PC-9 (cell line): Measurements from ENCODE around the gene PBX1. TPM values are rescaled to one million over a fixed set of nuclear protein-coding genes. Genes with fewer than 3 reads are reported as not detected.

Source experiments
- BruUV-seq: library from RNA; stranded (reverse); fragments of 400-500 nt; replicated peaks from 2 replicates; lab custom pipeline; 2021; lab: Mats Ljungman, UMichigan
- CTCF ChIA-PET: fragments of 300-600 bp; sonication (Branson Sonifier 250); formaldehyde crosslinking; loops from one replicate; lab custom pipeline; 2022; ENCODE audit warnings: antibody characterized with exemption; lab: Charles Lee
- POLR2A ChIA-PET: fragments of 300-600 bp; sonication (Branson Sonifier 250); formaldehyde crosslinking; loops from one replicate; lab custom pipeline; 2022; ENCODE audit warnings: antibody characterized with exemption; ENCODE audit not compliant: unreplicated experiment; lab: Charles Lee
- DNase-seq, 2 experiments: peaks; one replicate each; pipeline versions ENCODE4 v3.0.0 to v3.0.0-alpha.2; 2015 to 2022; ENCODE audit warnings: mixed read lengths in 1 of 2
- H2AFZ ChIP-seq: fragments of 200-600 bp; sonication (generic); 2 replicates; pipeline ENCODE4 v1.8.1; 2017; ENCODE audit warnings: antibody characterized with exemption
- H3F3A ChIP-seq: fragments of 200-600 bp; sonication (generic); 2 replicates; pipeline ENCODE4 v1.8.1; 2017; ENCODE audit warnings: antibody characterized with exemption, mild to moderate bottlenecking, low read depth; ENCODE audit not compliant: insufficient read depth
- H3K27ac ChIP-seq: fragments of 200-600 bp; sonication (generic); 2 replicates; pipeline ENCODE4 v1.6.1; 2016; ENCODE audit warnings: mixed run types
- H3K27me3 ChIP-seq: fragments of 200-600 bp; sonication (generic); 2 replicates; pipeline ENCODE4 v1.6.1; 2016; ENCODE audit warnings: low read depth, mixed run types; ENCODE audit not compliant: insufficient read depth
- H3K36me3 ChIP-seq: fragments of 200-600 bp; sonication (generic); 2 replicates; pipeline ENCODE4 v1.6.1; 2016; ENCODE audit warnings: low read depth, mixed run types
- H3K4me1 ChIP-seq: fragments of 200-600 bp; sonication (generic); replicated peaks from 2 replicates; pipeline ENCODE4 v1.6.1; 2016; ENCODE audit warnings: mixed run types; ENCODE audit not compliant: insufficient read depth
- H3K4me2 ChIP-seq: fragments of 200-600 bp; sonication (generic); 2 replicates; pipeline ENCODE4 v1.6.1; 2017; ENCODE audit warnings: mixed run types
- H3K4me3 ChIP-seq: fragments of 200-600 bp; sonication (generic); 2 replicates; pipeline ENCODE4 v1.6.1; 2016; ENCODE audit warnings: mixed run types
- H3K79me2 ChIP-seq: fragments of 200-600 bp; sonication (generic); 2 replicates; pipeline ENCODE4 v1.6.1; 2017; ENCODE audit warnings: low read depth, mixed run types
- H3K9me2 ChIP-seq: fragments of 200-600 bp; sonication (generic); 2 replicates; pipeline ENCODE4 v1.8.1; 2017; ENCODE audit warnings: mild to moderate bottlenecking; ENCODE audit not compliant: insufficient read depth
- H3K9me3 ChIP-seq: fragments of 200-600 bp; sonication (generic); 2 replicates; pipeline ENCODE4 v1.8.1; 2016; ENCODE audit warnings: low read depth; ENCODE audit not compliant: insufficient read depth
- H4K20me1 ChIP-seq: fragments of 200-600 bp; sonication (generic); 2 replicates; pipeline ENCODE4 v1.8.1; 2017; ENCODE audit not compliant: insufficient read depth
- CTCF ChIP-seq: fragments of 200-600 bp; sonication (generic); conservative IDR thresholded peaks from 2 replicates; pipeline ENCODE4 v1.6.1; 2017; ENCODE audit warnings: mixed run types, antibody characterized with exemption, mild to moderate bottlenecking, moderate library complexity
- EZH2 ChIP-seq: fragments of 200-600 bp; sonication (generic); IDR thresholded peaks from 2 replicates; pipeline ENCODE4 v1.8.0; 2017; ENCODE audit warnings: antibody characterized with exemption, low read depth
- intact Hi-C: fragments of 100-400 bp; cut with micrococcal nuclease; formaldehyde crosslinking; loops from one replicate; pipeline ENCODE4 v1.10.0; 2022; ENCODE audit not compliant: unreplicated experiment
- total RNA-seq: library from RNA; stranded (reverse); gene quantifications from 2 replicates; pipeline ENCODE4 v1.2.3, GENCODE V29; 2021

PBX1 gene
- total RNA-seq, 1 experiment from 2014 or later, result 57.7 TPM

- ChIA-PET CTCF (interaction anchor here (0.8 to 1.2 kb wide), 3 partner anchors 22 to 89 kb away, joined by 3 read pairs; no protein-coding TSS in a partner anchor), POLR2A (interaction anchor here (0.7 kb wide), 3 partner anchors 47 to 134 kb away, joined by 3 read pairs; no protein-coding TSS in a partner anchor)
- peak; percentile 80 to 98 for DNase-seq
- BruUV-seq, result no TSS peak
- no peak for TF ChIP-seq EZH2
- TF ChIP-seq CTCF, result no peak
- Histone ChIP-seq H3K4me3 (peak overlapping the region; percentile 39; the same call in 1 of the 2 replicates), H3K36me3 (no peaks in the 10 kb centered on the region), H3K27me3 (no peaks in the 10 kb centered on the region), H3K9me3 (0 out of 2 replicates have a peak, but pooled peaks cover 4% of the 10 kb centered on the region), H3K79me2 (peaks cover 67% of the 10 kb centered on the region), H3K4me2 (peak overlapping the region; percentile 82), H2AFZ (no peak overlapping the region), H3K27ac (peak overlapping the region; percentile 99), H3K4me1 (peaks cover 83% of the 10 kb centered on the region), H4K20me1 (no peaks in the 10 kb centered on the region), H3F3A (peaks cover 60% of the 10 kb centered on the region), H3K9me2 (no peaks in the 10 kb centered on the region)
- intact Hi-C loops, result loop anchor here (1.0 to 5.0 kb wide), 9 partner anchors 12 to 127 kb away; partner anchors contain the start of gene PBX1
These were observed 100.8 kb downstream of the PBX1 start for GRCh38 chr1:164659621-164660411.

GRCh38 chr1:164660412-164660772, 101.4 kb downstream of the PBX1 start:
- Histone ChIP-seq H3K9me2 (no peaks in the 10 kb centered on the region), H4K20me1 (no peaks in the 10 kb centered on the region), H3K4me3 (peak overlapping the region; percentile 39; the same call in 1 of the 2 replicates), H2AFZ (no peak overlapping the region), H3K79me2 (peaks cover 67% of the 10 kb centered on the region), H3K4me1 (peaks cover 81% of the 10 kb centered on the region), H3F3A (peaks cover 60% of the 10 kb centered on the region), H3K27me3 (no peaks in the 10 kb centered on the region), H3K36me3 (no peaks in the 10 kb centered on the region), H3K4me2 (peak overlapping the region; percentile 82), H3K9me3 (peaks cover 4% of the 10 kb centered on the region; the same call in 1 of the 2 replicates), H3K27ac (peak overlapping the region; percentile 99)
- CTCF ChIA-PET, result interaction anchor here (0.8 to 1.2 kb wide), 3 partner anchors 23 to 88 kb away, joined by 3 read pairs; no protein-coding TSS in a partner anchor
- intact Hi-C loops, result loop anchor here (1.0 to 5.0 kb wide), 9 partner anchors 12 to 126 kb away; partner anchors contain the start of gene PBX1
- TF ChIP-seq CTCF (peak; percentile 33; the same call in 1 of the 2 replicates), EZH2 (no peak)
- POLR2A ChIA-PET, result interaction anchor here (0.7 kb wide), 1 partner anchor 47 kb away, joined by 3 read pairs; no protein-coding TSS in a partner anchor
- no peak for DNase-seq
- no TSS peak for BruUV-seq

GRCh38 chr1:164660775-164661174, 101.8 kb downstream of the PBX1 start:
- no peaks in the 10 kb centered on the region for H3K9me2 ChIP-seq
- no peaks in the 10 kb centered on the region for H4K20me1 ChIP-seq
- BruUV-seq, result no TSS peak
- H2AFZ ChIP-seq, result no peak overlapping the region
- H3K4me1 ChIP-seq, result peaks cover 77% of the 10 kb centered on the region
- H3F3A ChIP-seq, result peaks cover 60% of the 10 kb centered on the region
- H3K79me2 ChIP-seq, result peaks cover 67% of the 10 kb centered on the region
- 0 out of 2 replicates have a peak, but pooled peaks have one; percentile 8 for TF ChIP-seq CTCF
- no peak for TF ChIP-seq EZH2
- peak overlapping the region; percentile 82 for H3K4me2 ChIP-seq
- ChIA-PET CTCF (interaction anchor here (0.8 to 1.2 kb wide), 3 partner anchors 23 to 88 kb away, joined by 3 read pairs; no protein-coding TSS in a partner anchor), POLR2A (interaction anchor here (0.7 kb wide), 1 partner anchor 48 kb away, joined by 3 read pairs; no protein-coding TSS in a partner anchor)
- intact Hi-C loops, result loop anchor here (1.0 to 5.0 kb wide), 9 partner anchors 12 to 126 kb away; partner anchors contain the start of gene PBX1
- no peak overlapping the region for H3K4me3 ChIP-seq
- peaks cover 4% of the 10 kb centered on the region; the same call in 1 of the 2 replicates for H3K9me3 ChIP-seq
- H3K36me3 ChIP-seq, result no peaks in the 10 kb centered on the region
- DNase-seq, result no peak
- no peaks in the 10 kb centered on the region for H3K27me3 ChIP-seq
- peak overlapping the region; percentile 99 for H3K27ac ChIP-seq
